ENCODE data around the gene KLRG1. TPM values are rescaled to one million over a fixed set of nuclear protein-coding genes. Genes with fewer than 3 reads are reported as not detected.

The KLRG1 gene
- total RNA-seq, 5 donors from 2014 or later (not counting 1 experiment from before 2014, with no cell fraction given): 11.9 to 80.4 (median 28.0) TPM

DNA sequence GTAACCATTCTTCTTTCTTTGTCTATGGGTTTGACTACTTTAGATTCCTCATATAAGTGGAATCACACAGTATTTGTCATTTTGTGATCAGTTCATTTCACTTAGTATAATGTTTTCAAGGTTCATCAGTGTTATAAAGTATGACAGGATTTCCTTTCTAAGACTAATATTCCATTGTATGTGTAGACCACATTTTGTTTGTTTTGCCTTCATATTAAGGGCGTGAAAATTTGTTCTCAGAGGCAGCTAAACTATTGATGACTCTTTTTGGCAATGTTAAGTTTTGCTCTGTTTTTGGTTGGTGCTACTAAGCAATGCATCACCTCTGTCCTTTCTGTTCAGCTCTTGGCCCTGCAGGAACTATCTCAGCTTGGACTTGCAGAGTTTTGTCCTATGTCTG, 1.7 kb upstream of the KLRG1 start:
- CTCF ChIA-PET: interaction anchor here (0.6 to 1.2 kb wide), 5 partner anchors 13 to 305 kb away, joined by 3 to 4 read pairs (median 3); no protein-coding TSS in a partner anchor

DNA sequence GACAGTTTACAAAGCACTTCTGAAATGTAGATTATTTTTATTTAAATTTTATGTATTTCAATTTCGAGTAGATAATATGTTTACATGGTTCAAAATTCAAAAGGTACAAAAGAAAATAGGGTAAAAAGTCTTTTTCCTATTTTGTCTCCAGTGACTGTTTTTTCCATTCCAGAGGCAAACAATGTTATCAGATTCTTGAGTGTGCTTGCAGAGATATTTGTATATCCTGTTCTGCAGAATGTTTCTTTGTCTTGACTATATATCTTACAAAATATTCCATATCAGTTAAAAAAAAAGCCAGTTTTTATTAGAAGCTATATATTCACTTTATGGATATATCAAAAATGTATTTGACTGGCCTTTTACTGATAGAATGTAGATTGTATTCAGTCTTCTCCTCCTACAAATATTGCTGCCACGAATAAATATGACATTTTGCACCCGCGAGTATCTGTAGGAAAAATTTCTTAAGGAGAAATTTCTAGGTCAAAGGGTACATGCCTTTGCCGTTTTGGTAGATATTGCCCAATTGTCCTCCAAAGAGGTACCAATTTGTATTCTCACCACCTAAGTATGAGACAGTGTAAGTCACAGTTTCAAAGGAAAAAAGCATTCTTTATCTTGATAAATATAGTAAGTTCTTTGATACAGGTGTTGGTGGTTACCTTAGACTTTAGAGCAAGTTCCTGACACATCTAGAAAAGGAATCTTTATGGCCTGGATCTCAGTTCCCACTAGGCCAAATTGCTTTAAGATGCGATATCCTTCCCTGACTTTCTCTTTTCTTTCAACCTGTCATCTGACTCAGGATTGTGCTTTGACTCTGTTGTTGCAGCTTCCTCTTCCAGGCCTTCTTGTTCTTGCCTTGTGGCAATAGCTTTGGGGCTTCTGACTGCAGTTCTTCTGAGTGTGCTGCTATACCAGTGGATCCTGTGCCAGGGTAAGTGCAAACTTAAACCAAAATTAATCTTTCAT, 2.3 kb downstream of the KLRG1 start:
- peaks cover 72 to 79% (median 73%) of the 10 kb centered on the region in 3 donors for H3K4me1 Mint-ChIP-seq
- peak overlapping the region in 1 of 2 donors; percentile 45 for H3K4me3 ChIP-seq (ENCODE audit: control insufficient read depth in 1 of 2, extremely low read depth in 1 of 2, low read length in 1 of 2)
- peak in 3 of 35 experiments; percentile 2 to 39 (median 8) for DNase-seq
- peaks cover 0 to 6% of the 10 kb centered on the region in 2 donors for H3K36me3 ChIP-seq (ENCODE audit: control insufficient read depth in 2 of 2, extremely low read depth in 1 of 2, insufficient read depth in 1 of 2, low read length in 1 of 2)
- ATAC-seq (replicated peaks in 1 of 4): peak; percentile 33 to 59 (median 52)
- H3K4me3 Mint-ChIP-seq: peak overlapping the region; percentile 62 to 85 (median 75)
- ChIA-PET POLR2A (interaction anchor here (0.7 to 1.5 kb wide), 3 partner anchors 18 to 748 kb away, joined by 3 read pairs; partner anchors contain the start of gene M6PR (in 1 of the 2)), CTCF (interaction anchor here in 1 of 2 donors (0.6 to 2.1 kb wide), 8 partner anchors 8 to 106 kb away, joined by 3 to 10 read pairs (median 6); partner anchors contain the start of gene M6PR)
- no CpG with 5 or more reads among the region's 6 CpGs for WGBS (ENCODE audit: insufficient coverage)
- peaks cover 14% of the 10 kb centered on the region for H3K36me3 Mint-ChIP-seq
- peak overlapping the region; percentile 94 to 98 for H3K27ac Mint-ChIP-seq
- H3K27ac ChIP-seq (ENCODE audit: low read length): peak overlapping the region; percentile 66
- H3K4me1 ChIP-seq (ENCODE audit: control insufficient read depth in 1 of 2, extremely low read depth in 1 of 2, insufficient read depth in 2 of 2, low read length in 2 of 2): peaks cover 40 to 46% of the 10 kb centered on the region in 2 experiments
- peaks cover 0 to 5% (median 0%) of the 10 kb centered on the region in 3 donors for H3K9me3 Mint-ChIP-seq
- no peaks in the 10 kb centered on the region for H3K9me3 ChIP-seq
- H3K27me3 ChIP-seq (replicated peaks in 1 of 2; ENCODE audit: control insufficient read depth in 2 of 2, extremely low read depth in 1 of 2, insufficient read depth in 2 of 2, low read length in 1 of 2): no peaks in the 10 kb centered on the region
- H3K27me3 Mint-ChIP-seq: no peaks in the 10 kb centered on the region

More for the DNA sequence above, 1.7 kb upstream of the KLRG1 start:
- H3K9me3 ChIP-seq: no peaks in the 10 kb centered on the region
- peaks cover 49 to 66% (median 57%) of the 10 kb centered on the region in 3 donors for H3K4me1 Mint-ChIP-seq
- ATAC-seq (replicated peaks in 1 of 4) (peak; percentile 18 to 43 (median 26)), DNase-seq (no peak)
- H3K36me3 Mint-ChIP-seq: peaks cover 9% of the 10 kb centered on the region
- no peaks in the 10 kb centered on the region for H3K36me3 ChIP-seq (ENCODE audit: control insufficient read depth in 2 of 2, extremely low read depth in 1 of 2, insufficient read depth in 1 of 2, low read length in 1 of 2)
- 0% methylated on average over 1 of the region's 1 CpG for WGBS (ENCODE audit: insufficient coverage)
- peaks cover 0 to 10% (median 0%) of the 10 kb centered on the region in 3 donors for H3K9me3 Mint-ChIP-seq
- H3K27ac Mint-ChIP-seq: peak overlapping the region; percentile 90 to 93
- H3K27me3 ChIP-seq (replicated peaks in 1 of 2; ENCODE audit: control insufficient read depth in 2 of 2, extremely low read depth in 1 of 2, insufficient read depth in 2 of 2, low read length in 1 of 2): no peaks in the 10 kb centered on the region
- POLR2A ChIA-PET: interaction anchor here in 1 of 2 donors (0.7 to 0.9 kb wide), 2 partner anchors 13 to 53 kb away, joined by 3 to 4 read pairs; no protein-coding TSS in a partner anchor
- peak overlapping the region; percentile 66 for H3K27ac ChIP-seq (ENCODE audit: low read length)
- H3K27me3 Mint-ChIP-seq: no peaks in the 10 kb centered on the region
- H3K4me3 ChIP-seq (ENCODE audit: control insufficient read depth in 1 of 2, extremely low read depth in 1 of 2, low read length in 1 of 2): no peak overlapping the region
- peaks cover 35 to 36% of the 10 kb centered on the region in 2 experiments for H3K4me1 ChIP-seq (ENCODE audit: control insufficient read depth in 1 of 2, extremely low read depth in 1 of 2, insufficient read depth in 2 of 2, low read length in 2 of 2)
- peak overlapping the region; percentile 0 to 58 (median 27) for H3K4me3 Mint-ChIP-seq

GRCh38 chr12:8993827-8994226, 4.5 kb downstream of the KLRG1 start:
- WGBS (ENCODE audit: insufficient coverage): 60% methylated on average over 1 of the region's 3 CpGs
- Histone ChIP-seq H3K36me3 (ENCODE audit: control insufficient read depth in 2 of 2, extremely low read depth in 1 of 2, insufficient read depth in 1 of 2, low read length in 1 of 2) (peaks cover 0 to 15% of the 10 kb centered on the region in 2 donors), H3K4me3 (ENCODE audit: control insufficient read depth in 1 of 2, extremely low read depth in 1 of 2, low read length in 1 of 2) (peak overlapping the region; percentile 7 to 45), H3K27ac (ENCODE audit: low read length) (peak overlapping the region; percentile 66), H3K9me3 (no peaks in the 10 kb centered on the region), H3K27me3 (replicated peaks in 1 of 2; ENCODE audit: control insufficient read depth in 2 of 2, extremely low read depth in 1 of 2, insufficient read depth in 2 of 2, low read length in 1 of 2) (no peaks in the 10 kb centered on the region), H3K4me1 (ENCODE audit: control insufficient read depth in 1 of 2, extremely low read depth in 1 of 2, insufficient read depth in 2 of 2, low read length in 2 of 2) (peaks cover 32 to 47% of the 10 kb centered on the region in 2 experiments)
- POLR2A ChIA-PET: no interaction called here
- peaks cover 17% of the 10 kb centered on the region for H3K36me3 Mint-ChIP-seq
- H3K4me3 Mint-ChIP-seq: peak overlapping the region; percentile 50 to 85 (median 68)
- DNase-seq (no peak), ATAC-seq (replicated peaks in 1 of 4) (no peak)
- peaks cover 65 to 76% (median 67%) of the 10 kb centered on the region in 3 donors for H3K4me1 Mint-ChIP-seq
- H3K9me3 Mint-ChIP-seq: no peaks in the 10 kb centered on the region
- peak overlapping the region; percentile 90 to 98 for H3K27ac Mint-ChIP-seq
- H3K27me3 Mint-ChIP-seq: no peaks in the 10 kb centered on the region
- CTCF ChIA-PET: interaction anchor here in 1 of 2 donors (0.6 kb wide), 1 partner anchor 299 kb away, joined by 5 read pairs; no protein-coding TSS in a partner anchor

DNA sequence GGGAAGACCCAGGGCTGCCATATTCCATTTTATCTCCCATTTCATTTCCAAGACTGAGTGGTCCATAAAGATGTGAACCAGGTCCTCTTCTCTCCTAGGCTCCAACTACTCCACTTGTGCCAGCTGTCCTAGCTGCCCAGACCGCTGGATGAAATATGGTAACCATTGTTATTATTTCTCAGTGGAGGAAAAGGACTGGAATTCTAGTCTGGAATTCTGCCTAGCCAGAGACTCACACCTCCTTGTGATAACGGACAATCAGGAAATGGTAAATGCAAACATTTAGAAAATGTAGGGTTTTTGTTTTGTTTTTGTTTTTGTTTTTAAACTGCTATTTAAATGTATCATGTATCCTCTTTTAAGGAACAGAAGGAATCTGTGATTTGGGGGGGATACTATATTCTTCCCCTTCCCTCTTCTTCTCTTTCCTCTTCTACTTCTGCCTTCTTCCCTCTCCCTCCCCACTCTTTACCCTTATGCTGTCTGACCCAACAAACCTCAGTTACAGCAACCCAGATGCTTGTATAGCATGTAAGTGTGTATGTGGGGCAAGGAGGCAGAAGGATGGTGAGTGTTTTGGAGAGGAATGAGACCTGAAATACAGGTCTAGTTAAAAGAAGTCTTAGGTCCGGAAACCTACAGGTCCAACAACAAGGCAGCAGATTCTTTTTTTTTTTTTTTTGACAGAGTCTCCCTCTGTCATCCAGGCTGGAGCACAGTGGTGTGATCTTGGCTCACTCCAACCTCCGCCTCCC, 5.9 kb downstream of the KLRG1 start:
- POLR2A ChIA-PET: no interaction called here
- WGBS (ENCODE audit: insufficient coverage): no CpG with 5 or more reads among the region's 4 CpGs

GRCh38 chr12:8996682-8997405, 7.5 kb downstream of the KLRG1 start:
- POLR2A ChIA-PET: interaction anchor here in 1 of 2 donors (0.6 to 0.7 kb wide), 2 partner anchors 25 to 43 kb away, joined by 4 to 5 read pairs; no protein-coding TSS in a partner anchor

More for the DNA sequence above, 5.9 kb downstream of the KLRG1 start:
- ATAC-seq (replicated peaks in 1 of 4) (no peak), DNase-seq (no peak)
- CTCF ChIA-PET: interaction anchor here in 1 of 2 donors (0.7 kb wide), 1 partner anchor 42 kb away, joined by 3 read pairs; no protein-coding TSS in a partner anchor
- Mint-ChIP-seq H3K4me1 (peaks cover 60 to 77% (median 67%) of the 10 kb centered on the region in 3 donors), H3K27me3 (no peaks in the 10 kb centered on the region), H3K9me3 (peaks cover 0 to 4% (median 0%) of the 10 kb centered on the region in 3 donors), H3K4me3 (peak overlapping the region; percentile 50 to 85 (median 68)), H3K36me3 (peaks cover 30% of the 10 kb centered on the region), H3K27ac (peak overlapping the region; percentile 90 to 98)
- Histone ChIP-seq H3K9me3 (no peaks in the 10 kb centered on the region), H3K36me3 (ENCODE audit: control insufficient read depth in 2 of 2, extremely low read depth in 1 of 2, insufficient read depth in 1 of 2, low read length in 1 of 2) (peaks cover 0 to 19% of the 10 kb centered on the region in 2 donors), H3K4me3 (ENCODE audit: control insufficient read depth in 1 of 2, extremely low read depth in 1 of 2, low read length in 1 of 2) (peak overlapping the region; percentile 23 to 45), H3K27me3 (replicated peaks in 1 of 2; ENCODE audit: control insufficient read depth in 2 of 2, extremely low read depth in 1 of 2, insufficient read depth in 2 of 2, low read length in 1 of 2) (no peaks in the 10 kb centered on the region), H3K27ac (ENCODE audit: low read length) (peak overlapping the region; percentile 66), H3K4me1 (ENCODE audit: control insufficient read depth in 1 of 2, extremely low read depth in 1 of 2, insufficient read depth in 2 of 2, low read length in 2 of 2) (peaks cover 32 to 45% of the 10 kb centered on the region in 2 experiments)

More at GRCh38 chr12:8996682-8997405, 7.5 kb downstream of the KLRG1 start:
- no peaks in the 10 kb centered on the region for H3K9me3 ChIP-seq
- peaks cover 40% of the 10 kb centered on the region for H3K36me3 Mint-ChIP-seq
- H3K4me1 ChIP-seq (ENCODE audit: control insufficient read depth in 1 of 2, extremely low read depth in 1 of 2, insufficient read depth in 2 of 2, low read length in 2 of 2): peaks cover 25 to 52% of the 10 kb centered on the region in 2 experiments
- CTCF ChIA-PET: interaction anchor here in 1 of 2 donors (0.7 to 1.9 kb wide), 4 partner anchors 13 to 53 kb away, joined by 3 to 12 read pairs (median 3); partner anchors contain the start of gene M6PR
- H3K9me3 Mint-ChIP-seq: peaks cover 0 to 4% (median 0%) of the 10 kb centered on the region in 3 donors
- peak overlapping the region; percentile 90 to 98 for H3K27ac Mint-ChIP-seq
- DNase-seq (peak in 3 of 35 experiments; percentile 5 to 51 (median 32)), ATAC-seq (replicated peaks in 1 of 4) (peak; percentile 44 to 88 (median 85))
- H3K4me1 Mint-ChIP-seq: peaks cover 61 to 84% (median 73%) of the 10 kb centered on the region in 3 donors
- peak overlapping the region in 1 of 2 donors; percentile 19 for H3K4me3 ChIP-seq (ENCODE audit: control insufficient read depth in 1 of 2, extremely low read depth in 1 of 2, low read length in 1 of 2)
- H3K4me3 Mint-ChIP-seq: peak overlapping the region; percentile 15 to 40 (median 29)
- H3K36me3 ChIP-seq (ENCODE audit: control insufficient read depth in 2 of 2, extremely low read depth in 1 of 2, insufficient read depth in 1 of 2, low read length in 1 of 2): peaks cover 0 to 22% of the 10 kb centered on the region in 2 donors
- WGBS (ENCODE audit: insufficient coverage): 17% methylated on average over 1 of the region's 5 CpGs
- no peaks in the 10 kb centered on the region for H3K27me3 Mint-ChIP-seq
- H3K27ac ChIP-seq (ENCODE audit: low read length): peak overlapping the region; percentile 65
- no peaks in the 10 kb centered on the region for H3K27me3 ChIP-seq (replicated peaks in 1 of 2; ENCODE audit: control insufficient read depth in 2 of 2, extremely low read depth in 1 of 2, insufficient read depth in 2 of 2, low read length in 1 of 2)
